Trophoblast cell (in vitro differentiated cells and primary cell): ENCODE results near the gene FAP.

Source experiments
- DNase-seq, 2 donors: peaks; one replicate each; pipeline ENCODE4 v3.0.0-alpha.2; 2016
- H2AFZ ChIP-seq: 2 replicates; pipeline ENCODE4 v1.6.1; 2013; ENCODE audit warnings: low read length, moderate library complexity, mild to moderate bottlenecking; ENCODE audit not compliant: insufficient read depth, poor library complexity
- H2AK5ac ChIP-seq: 2 replicates; pipeline ENCODE4 v1.6.1; 2013; ENCODE audit warnings: mild to moderate bottlenecking, low read length
- H2BK120ac ChIP-seq: 2 replicates; pipeline ENCODE4 v1.6.1; 2013; ENCODE audit warnings: low read length, mild to moderate bottlenecking, moderate library complexity; ENCODE audit not compliant: insufficient read depth, poor library complexity
- H2BK12ac ChIP-seq: 2 replicates; pipeline ENCODE4 v1.6.1; 2013; ENCODE audit warnings: mild to moderate bottlenecking, low read length, moderate library complexity
- H2BK5ac ChIP-seq: 2 replicates; pipeline ENCODE4 v1.6.1; 2013; ENCODE audit warnings: low read length, low read depth, moderate library complexity, mild to moderate bottlenecking; ENCODE audit not compliant: poor library complexity
- H3K14ac ChIP-seq: 2 replicates; pipeline ENCODE4 v1.6.1; 2013; ENCODE audit warnings: mild to moderate bottlenecking, low read length
- H3K18ac ChIP-seq: 2 replicates; pipeline ENCODE4 v1.6.1; 2013; ENCODE audit warnings: mild to moderate bottlenecking, low read length
- H3K23ac ChIP-seq: 2 replicates; pipeline ENCODE4 v1.6.1; 2013; ENCODE audit warnings: low read length
- H3K27ac ChIP-seq: 2 replicates; pipeline ENCODE4 v1.5.1; 2013; ENCODE audit warnings: low read depth, mild to moderate bottlenecking, inconsistent platforms, low read length, moderate library complexity
- H3K27me3 ChIP-seq: 2 replicates; pipeline ENCODE4 v1.6.1; 2013; ENCODE audit warnings: inconsistent platforms, mild to moderate bottlenecking, low read length, moderate library complexity; ENCODE audit not compliant: insufficient read depth
- H3K36me3 ChIP-seq, 2 experiments: 1 replicate in 1 of 2; 2 replicates in 1 of 2; pipeline ENCODE4 v1.6.1; 2013; ENCODE audit warnings: low read length in 2 of 2, mild to moderate bottlenecking in 2 of 2, moderate library complexity in 1 of 2; ENCODE audit not compliant: insufficient read depth in 2 of 2, control insufficient read depth in 1 of 2
- H3K4ac ChIP-seq: 2 replicates; pipeline ENCODE4 v1.6.1; 2013; ENCODE audit warnings: low read depth, mild to moderate bottlenecking, low read length, moderate library complexity
- H3K4me1 ChIP-seq, 2 experiments: 1 replicate in 1 of 2; 2 replicates in 1 of 2; pipeline ENCODE4 v1.6.1; 2013; ENCODE audit warnings: low read length in 2 of 2, mild to moderate bottlenecking in 2 of 2, moderate library complexity in 1 of 2; ENCODE audit not compliant: insufficient read depth in 2 of 2, control insufficient read depth in 1 of 2
- H3K4me2 ChIP-seq: 2 replicates; pipeline ENCODE4 v1.6.1; 2013; ENCODE audit warnings: inconsistent platforms, mild to moderate bottlenecking, low read length, moderate library complexity
- H3K4me3 ChIP-seq: 2 replicates; pipeline ENCODE4 v1.5.1; 2013; ENCODE audit warnings: mild to moderate bottlenecking, low read depth, low read length, inconsistent platforms
- H3K79me1 ChIP-seq: one replicate; pipeline ENCODE4 v1.6.1; 2013; ENCODE audit warnings: low read length
- H3K79me2 ChIP-seq: 2 replicates; pipeline ENCODE4 v1.6.1; 2013; ENCODE audit warnings: low read length, mild to moderate bottlenecking; ENCODE audit not compliant: control insufficient read depth, insufficient read depth, poor library complexity
- H3K9ac ChIP-seq: 2 replicates; pipeline ENCODE4 v1.6.1; 2013; ENCODE audit warnings: mild to moderate bottlenecking, low read length
- H3K9me3 ChIP-seq: 2 replicates; pipeline ENCODE4 v1.6.1; 2013; ENCODE audit warnings: low read depth, mild to moderate bottlenecking, control low read depth, inconsistent platforms, low read length; ENCODE audit not compliant: insufficient read depth
- H4K12ac ChIP-seq: 2 replicates; pipeline ENCODE4 v1.6.1; 2013; ENCODE audit warnings: low read depth, mild to moderate bottlenecking, low read length, moderate library complexity
- H4K8ac ChIP-seq: 2 replicates; pipeline ENCODE4 v1.6.1; 2013; ENCODE audit warnings: low read depth, mild to moderate bottlenecking, low read length, moderate library complexity
- H4K91ac ChIP-seq: one replicate; pipeline ENCODE4 v1.6.1; 2013; ENCODE audit warnings: low read depth, mild to moderate bottlenecking, low read length, moderate library complexity
- WGBS: extraction: QIAGEN DNeasy Blood & Tissue Kit; methylation state at CpG from one replicate; pipeline ENCODE4 v1.1.7; 2013; ENCODE audit warnings: missing lambda C conversion rate; ENCODE audit not compliant: insufficient read length, insufficient coverage; ENCODE audit errors: extremely low coverage; 5-methylcytosine and 5-hydroxymethylcytosine counted together

Gene FAP

GRCh38 chr2:162202203-162202602 lies 41.0 kb downstream of the FAP start:
- H3K27me3 ChIP-seq: no peaks in the 10 kb centered on the region
- no peak overlapping the region for H3K9ac ChIP-seq
- no peaks in the 10 kb centered on the region for H3K79me1 ChIP-seq
- H2BK12ac ChIP-seq: no peak overlapping the region
- no peak overlapping the region for H3K23ac ChIP-seq
- H3K4me2 ChIP-seq: no peak overlapping the region
- no peak overlapping the region for H2BK5ac ChIP-seq
- H3K27ac ChIP-seq: no peak overlapping the region
- H4K91ac ChIP-seq: no peak overlapping the region
- no peak overlapping the region for H3K14ac ChIP-seq
- H4K12ac ChIP-seq: no peak overlapping the region
- no peak overlapping the region for H3K4ac ChIP-seq
- no peak for DNase-seq
- no peaks in the 10 kb centered on the region for H3K4me1 ChIP-seq
- no peak overlapping the region for H2BK120ac ChIP-seq
- no peak overlapping the region for H3K4me3 ChIP-seq
- H2AK5ac ChIP-seq: no peak overlapping the region
- H3K79me2 ChIP-seq: no peaks in the 10 kb centered on the region
- H3K36me3 ChIP-seq: no peaks in the 10 kb centered on the region
- H2AFZ ChIP-seq: no peak overlapping the region
- no peak overlapping the region for H4K8ac ChIP-seq
- no peak overlapping the region for H3K18ac ChIP-seq
- H3K9me3 ChIP-seq: no peaks in the 10 kb centered on the region

- Histone ChIP-seq H3K18ac (no peak overlapping the region), H4K91ac (no peak overlapping the region), H3K27me3 (no peaks in the 10 kb centered on the region), H2AFZ (no peak overlapping the region), H3K27ac (no peak overlapping the region), H2BK5ac (no peak overlapping the region), H3K9me3 (no peaks in the 10 kb centered on the region), H3K9ac (no peak overlapping the region), H3K4me3 (no peak overlapping the region), H3K4ac (no peak overlapping the region), H3K36me3 (no peaks in the 10 kb centered on the region), H2BK120ac (no peak overlapping the region), H3K79me1 (no peaks in the 10 kb centered on the region), H2BK12ac (no peak overlapping the region), H3K23ac (no peak overlapping the region), H4K8ac (no peak overlapping the region), H3K79me2 (no peaks in the 10 kb centered on the region), H3K14ac (no peak overlapping the region), H3K4me1 (no peaks in the 10 kb centered on the region), H3K4me2 (no peak overlapping the region), H4K12ac (no peak overlapping the region), H2AK5ac (no peak overlapping the region)
- no peak for DNase-seq
- WGBS: no CpG with 5 or more reads among the region's 1 CpG
Measured at GRCh38 chr2:162200636-162201035, 42.6 kb downstream of the FAP start.

- Histone ChIP-seq H3K4ac (no peak overlapping the region), H3K79me2 (no peaks in the 10 kb centered on the region), H3K9me3 (no peaks in the 10 kb centered on the region), H2BK5ac (no peak overlapping the region), H2AK5ac (no peak overlapping the region), H3K27ac (no peak overlapping the region), H3K23ac (no peak overlapping the region), H4K8ac (no peak overlapping the region), H3K4me2 (no peak overlapping the region), H3K4me1 (no peaks in the 10 kb centered on the region), H2BK12ac (no peak overlapping the region), H4K91ac (no peak overlapping the region), H3K18ac (no peak overlapping the region), H3K4me3 (no peak overlapping the region), H3K9ac (no peak overlapping the region), H3K36me3 (no peaks in the 10 kb centered on the region), H3K27me3 (no peaks in the 10 kb centered on the region), H2BK120ac (no peak overlapping the region), H4K12ac (no peak overlapping the region), H3K14ac (no peak overlapping the region), H3K79me1 (no peaks in the 10 kb centered on the region), H2AFZ (no peak overlapping the region)
- no CpG with 5 or more reads among the region's 1 CpG for WGBS
- DNase-seq: no peak
Measured at GRCh38 chr2:162199913-162200312, 43.3 kb downstream of the FAP start.

- peak; percentile 19 to 31 for DNase-seq
- WGBS: no CpG with 5 or more reads among the region's 9 CpGs
- Histone ChIP-seq H2BK5ac (no peak overlapping the region), H4K8ac (no peak overlapping the region), H3K9me3 (no peaks in the 10 kb centered on the region), H3K27ac (no peak overlapping the region), H3K36me3 (no peaks in the 10 kb centered on the region), H3K4ac (no peak overlapping the region), H3K9ac (no peak overlapping the region), H3K18ac (no peak overlapping the region), H3K79me1 (no peaks in the 10 kb centered on the region), H3K23ac (no peak overlapping the region), H3K4me3 (no peak overlapping the region), H3K4me1 (no peaks in the 10 kb centered on the region), H3K27me3 (no peaks in the 10 kb centered on the region), H3K14ac (no peak overlapping the region), H3K79me2 (no peaks in the 10 kb centered on the region), H2BK120ac (no peak overlapping the region), H2AFZ (no peak overlapping the region), H2AK5ac (no peak overlapping the region), H3K4me2 (no peak overlapping the region), H4K91ac (no peak overlapping the region), H2BK12ac (no peak overlapping the region), H4K12ac (no peak overlapping the region)
Measured at GRCh38 chr2:162198239-162198638, 45.0 kb downstream of the FAP start.
